GM18498 (cell line): ENCODE data around the gene CENPF.
"Not testable (repeated sequence)": the region's sequence is repeated elsewhere in the genome, so short reads cannot be mapped to it uniquely, and the experiment has no call there.

ENCODE experiments used
- ATAC-seq: cut with Tn5 transposase; IDR thresholded peaks from one replicate; pipeline ENCODE4 v1.9.1; 2021; ENCODE audit warnings: mild to moderate bottlenecking, moderate library complexity; ENCODE audit not compliant: unreplicated experiment

CENPF gene, protein sequence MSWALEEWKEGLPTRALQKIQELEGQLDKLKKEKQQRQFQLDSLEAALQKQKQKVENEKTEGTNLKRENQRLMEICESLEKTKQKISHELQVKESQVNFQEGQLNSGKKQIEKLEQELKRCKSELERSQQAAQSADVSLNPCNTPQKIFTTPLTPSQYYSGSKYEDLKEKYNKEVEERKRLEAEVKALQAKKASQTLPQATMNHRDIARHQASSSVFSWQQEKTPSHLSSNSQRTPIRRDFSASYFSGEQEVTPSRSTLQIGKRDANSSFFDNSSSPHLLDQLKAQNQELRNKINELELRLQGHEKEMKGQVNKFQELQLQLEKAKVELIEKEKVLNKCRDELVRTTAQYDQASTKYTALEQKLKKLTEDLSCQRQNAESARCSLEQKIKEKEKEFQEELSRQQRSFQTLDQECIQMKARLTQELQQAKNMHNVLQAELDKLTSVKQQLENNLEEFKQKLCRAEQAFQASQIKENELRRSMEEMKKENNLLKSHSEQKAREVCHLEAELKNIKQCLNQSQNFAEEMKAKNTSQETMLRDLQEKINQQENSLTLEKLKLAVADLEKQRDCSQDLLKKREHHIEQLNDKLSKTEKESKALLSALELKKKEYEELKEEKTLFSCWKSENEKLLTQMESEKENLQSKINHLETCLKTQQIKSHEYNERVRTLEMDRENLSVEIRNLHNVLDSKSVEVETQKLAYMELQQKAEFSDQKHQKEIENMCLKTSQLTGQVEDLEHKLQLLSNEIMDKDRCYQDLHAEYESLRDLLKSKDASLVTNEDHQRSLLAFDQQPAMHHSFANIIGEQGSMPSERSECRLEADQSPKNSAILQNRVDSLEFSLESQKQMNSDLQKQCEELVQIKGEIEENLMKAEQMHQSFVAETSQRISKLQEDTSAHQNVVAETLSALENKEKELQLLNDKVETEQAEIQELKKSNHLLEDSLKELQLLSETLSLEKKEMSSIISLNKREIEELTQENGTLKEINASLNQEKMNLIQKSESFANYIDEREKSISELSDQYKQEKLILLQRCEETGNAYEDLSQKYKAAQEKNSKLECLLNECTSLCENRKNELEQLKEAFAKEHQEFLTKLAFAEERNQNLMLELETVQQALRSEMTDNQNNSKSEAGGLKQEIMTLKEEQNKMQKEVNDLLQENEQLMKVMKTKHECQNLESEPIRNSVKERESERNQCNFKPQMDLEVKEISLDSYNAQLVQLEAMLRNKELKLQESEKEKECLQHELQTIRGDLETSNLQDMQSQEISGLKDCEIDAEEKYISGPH (N-terminal part only)

DNA sequence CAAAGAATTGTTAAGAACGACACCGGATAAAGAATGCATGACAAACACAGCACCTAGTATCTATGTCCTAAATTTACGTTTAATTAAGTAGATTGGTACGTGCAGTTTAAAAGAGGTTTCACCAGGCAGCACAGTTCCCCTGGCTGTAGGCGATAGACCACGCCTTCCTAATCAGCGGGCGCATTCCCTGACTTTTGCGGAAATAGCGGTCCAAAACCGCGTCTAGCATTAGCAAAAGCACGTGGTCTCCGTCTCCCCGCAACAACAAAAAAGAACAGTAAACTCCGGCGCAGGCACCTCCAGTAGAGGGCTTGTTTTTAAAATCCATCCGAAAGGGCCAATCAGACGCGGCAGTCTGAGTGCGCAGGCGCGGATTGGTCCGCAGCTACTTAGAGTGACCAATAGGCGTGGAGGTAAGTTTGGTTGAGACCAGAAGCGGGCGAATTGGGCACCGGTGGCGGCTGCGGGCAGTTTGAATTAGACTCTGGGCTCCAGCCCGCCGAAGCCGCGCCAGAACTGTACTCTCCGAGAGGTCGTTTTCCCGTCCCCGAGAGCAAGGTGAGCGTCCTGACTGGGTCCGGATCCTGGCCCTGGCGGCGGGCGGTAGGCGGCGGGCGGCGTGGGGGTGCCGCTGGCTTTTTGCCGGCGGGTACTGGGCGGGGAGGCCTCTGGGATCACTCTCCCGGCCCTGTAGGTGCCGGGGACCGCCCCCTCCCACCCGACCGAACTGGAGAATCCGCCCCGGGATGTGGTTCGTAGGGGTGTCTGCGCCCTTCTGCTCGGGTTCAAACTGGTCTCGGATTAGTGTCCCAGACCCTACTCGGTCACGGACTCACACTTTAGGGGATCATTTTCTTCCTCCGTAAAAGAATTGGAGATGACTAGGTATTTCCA, at the start of gene CENPF:
Gene CENPF (plus strand): TSS at position 432 of the 894 bp plus-strand sequence. CDS start 10,560 bp downstream, outside the sequence.
- ATAC-seq, result peak; percentile 98

DNA sequence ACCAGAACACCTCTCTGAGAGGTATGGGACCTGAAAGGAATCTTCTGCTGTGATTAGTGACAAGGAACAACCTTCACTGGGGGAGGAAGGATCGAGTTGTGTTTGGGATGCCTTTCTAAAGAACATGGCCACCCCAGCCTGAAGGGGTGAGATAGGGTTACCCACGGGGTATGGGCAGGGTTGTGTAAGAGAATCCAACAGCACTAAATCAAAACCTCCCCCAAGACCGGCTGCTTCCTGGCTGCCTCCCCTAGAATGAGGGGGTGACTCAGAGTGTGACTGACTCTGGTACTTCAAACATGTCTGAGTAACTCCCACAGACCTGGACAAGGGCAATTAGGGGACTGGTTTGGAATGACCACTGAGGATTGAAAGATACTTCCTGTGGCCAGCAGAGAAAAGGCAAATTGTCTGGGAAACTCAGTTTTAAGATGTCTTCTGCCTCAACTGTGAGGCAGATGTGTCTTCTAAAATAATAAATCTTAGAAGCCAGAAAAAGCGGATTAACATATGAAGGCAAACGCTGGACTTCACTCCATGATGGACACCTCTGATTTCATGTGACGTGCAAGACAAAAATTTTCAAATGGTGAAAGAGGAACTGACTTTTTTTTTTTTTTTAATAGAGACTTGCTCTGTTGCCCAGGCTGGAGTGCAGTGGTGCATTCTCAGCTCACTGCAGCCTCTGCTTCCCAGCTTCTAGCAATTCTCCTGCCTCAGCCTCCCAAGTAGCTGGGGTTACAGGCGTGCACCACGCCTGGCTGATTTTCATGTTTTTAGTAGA, 44.9 kb upstream of the CENPF start:
- ATAC-seq, result peak; percentile 59

DNA sequence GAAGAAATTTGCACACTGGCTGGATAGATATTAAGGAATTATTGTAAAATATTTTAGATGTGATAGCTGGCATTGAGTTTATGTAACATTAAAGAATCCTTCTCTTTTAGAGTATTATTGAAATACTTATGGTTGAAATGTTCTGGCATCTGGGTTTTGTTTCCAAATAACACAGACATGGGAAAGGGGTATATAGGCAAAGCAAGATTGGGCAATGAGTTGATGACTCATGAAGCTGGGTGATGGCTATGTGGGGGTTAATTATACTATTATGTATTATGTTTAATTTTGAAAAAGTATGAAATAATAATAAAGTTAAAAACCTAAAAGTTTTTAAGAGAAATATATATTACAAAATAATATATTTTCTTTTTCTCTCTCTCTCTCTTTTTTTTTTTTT, 39.1 kb upstream of the CENPF start:
- no peak for ATAC-seq

DNA sequence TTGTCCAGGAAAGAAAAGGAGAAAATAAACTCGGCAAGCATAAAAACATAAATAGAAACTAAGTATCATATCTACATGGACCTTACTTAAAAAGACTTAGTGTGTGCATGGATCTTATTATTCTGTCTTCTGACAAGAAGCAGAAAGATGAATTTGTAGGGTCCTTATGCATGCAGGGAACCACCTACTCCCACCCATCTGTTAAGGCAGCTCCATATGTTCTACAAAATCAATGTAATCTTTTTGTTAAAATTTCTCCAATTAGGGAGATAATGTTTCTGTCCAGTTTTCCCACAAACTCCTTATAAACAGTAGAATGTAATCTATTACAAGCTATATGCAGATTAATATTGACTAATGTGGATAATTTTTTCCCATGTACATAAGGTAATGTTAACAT, 37.7 kb upstream of the CENPF start:
- no peak for ATAC-seq

DNA sequence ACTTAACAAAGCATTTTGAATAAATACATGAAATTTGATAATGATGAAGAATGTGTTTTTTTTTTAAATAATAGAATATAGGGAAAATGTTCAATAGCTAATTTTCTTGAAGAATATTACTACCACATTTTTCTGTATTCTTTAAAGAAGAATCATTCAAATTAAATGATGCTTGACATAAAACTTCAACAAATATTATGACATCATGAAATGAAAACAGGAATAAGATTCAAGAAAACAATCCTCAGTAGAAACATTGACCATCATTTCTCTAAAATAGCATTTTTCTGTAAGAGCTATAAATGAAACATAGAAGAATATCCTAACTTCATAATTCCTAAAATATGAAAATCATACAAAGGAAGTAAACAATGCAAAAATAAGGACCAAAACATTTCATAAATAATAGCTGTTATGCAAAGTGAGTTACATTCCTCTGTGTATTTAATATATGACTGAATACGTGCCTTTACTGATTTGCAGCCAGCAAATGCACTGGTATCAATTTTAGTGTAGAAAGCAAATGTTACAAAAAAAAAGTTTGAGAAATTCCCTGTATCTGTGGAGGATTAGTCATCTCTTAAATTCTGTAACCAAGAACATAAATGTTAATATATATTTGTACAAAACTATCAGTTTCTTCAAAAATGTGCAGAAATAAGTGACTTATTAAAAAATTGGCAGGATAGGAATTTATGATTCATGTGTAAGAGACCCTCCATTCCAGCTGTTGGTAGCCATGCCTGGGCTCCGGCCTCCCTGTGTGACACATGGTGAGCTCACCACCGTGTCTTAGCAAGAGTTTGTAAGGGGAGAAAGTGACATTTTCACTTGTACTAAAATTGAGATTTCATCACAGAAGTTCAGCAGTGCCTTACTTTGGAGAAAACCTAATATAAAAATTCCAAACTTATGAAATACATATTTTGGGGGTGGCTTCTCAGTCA, 36.6 kb upstream of the CENPF start:
- no peak for ATAC-seq

DNA sequence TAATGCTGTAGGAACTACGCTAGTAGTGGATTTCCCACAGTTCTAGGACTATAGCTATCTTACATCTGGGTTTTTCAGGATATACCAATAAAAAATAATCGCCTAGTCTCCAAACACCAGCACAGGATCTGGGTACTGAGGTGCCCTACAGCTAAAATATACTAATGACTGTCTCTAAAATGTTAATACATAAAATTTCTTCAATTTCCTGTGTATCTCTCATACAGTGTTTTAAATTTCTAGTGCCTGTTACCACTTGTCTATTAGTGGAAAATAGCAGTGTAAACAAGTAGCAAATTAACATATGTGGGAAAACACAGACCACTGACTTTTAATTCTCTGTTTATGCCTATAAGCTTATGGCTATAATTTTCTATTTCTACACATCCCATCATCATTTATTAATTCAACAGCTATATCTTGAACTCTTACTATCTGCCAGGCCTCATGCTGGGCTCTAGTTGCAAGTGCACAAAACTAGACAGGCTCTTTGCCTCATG, 35.5 kb upstream of the CENPF start:
- ATAC-seq, result no peak

DNA sequence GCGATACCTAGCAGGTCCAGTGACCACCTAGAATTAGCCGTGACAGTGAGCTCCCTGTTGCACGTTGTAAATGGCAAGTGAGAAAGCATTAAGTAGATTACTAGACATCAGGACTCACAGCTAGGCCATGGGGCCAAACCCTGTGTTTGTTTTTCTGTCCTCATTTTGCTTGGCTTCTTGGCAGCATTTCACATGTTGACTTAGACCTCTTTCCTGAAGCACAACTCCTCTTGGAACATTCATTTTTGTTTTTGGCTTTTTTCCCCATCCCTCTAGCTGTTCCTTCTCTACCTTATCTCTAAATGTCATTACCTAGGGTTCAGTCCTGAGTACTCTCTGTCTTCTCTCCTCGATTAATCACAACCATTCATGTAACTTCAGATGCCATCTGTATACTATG, 34.7 kb upstream of the CENPF start:
- no peak for ATAC-seq

DNA sequence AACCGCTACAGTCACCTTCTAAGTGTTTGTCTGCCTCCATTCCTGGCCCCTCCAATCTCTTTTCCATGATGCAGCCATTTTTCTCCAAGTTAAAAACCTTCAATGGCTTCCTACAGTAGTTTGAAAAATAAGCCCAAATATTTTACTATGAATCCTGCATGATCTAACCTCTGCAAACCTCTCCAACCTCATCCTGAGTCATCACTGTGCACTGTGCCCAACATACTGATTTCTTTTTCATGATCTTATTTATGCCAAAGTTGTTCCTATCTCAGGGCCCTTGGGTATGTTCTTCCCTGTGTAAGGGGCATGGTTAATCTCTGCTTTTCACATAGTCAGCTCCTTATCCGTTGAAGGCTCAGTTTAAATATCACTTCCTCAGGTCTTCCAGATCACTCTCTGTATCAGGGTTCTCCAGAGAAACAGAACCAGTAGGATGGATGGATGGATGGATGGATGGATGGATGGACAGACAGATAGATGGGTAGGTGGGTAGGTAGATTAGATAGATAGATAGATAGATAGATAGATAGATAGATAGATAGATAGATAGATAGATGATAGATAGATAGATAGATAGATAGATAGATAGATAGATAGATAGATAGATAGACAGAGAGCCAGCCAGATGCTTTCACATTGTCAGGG, 33.5 kb upstream of the CENPF start:
- ATAC-seq, result no peak

DNA sequence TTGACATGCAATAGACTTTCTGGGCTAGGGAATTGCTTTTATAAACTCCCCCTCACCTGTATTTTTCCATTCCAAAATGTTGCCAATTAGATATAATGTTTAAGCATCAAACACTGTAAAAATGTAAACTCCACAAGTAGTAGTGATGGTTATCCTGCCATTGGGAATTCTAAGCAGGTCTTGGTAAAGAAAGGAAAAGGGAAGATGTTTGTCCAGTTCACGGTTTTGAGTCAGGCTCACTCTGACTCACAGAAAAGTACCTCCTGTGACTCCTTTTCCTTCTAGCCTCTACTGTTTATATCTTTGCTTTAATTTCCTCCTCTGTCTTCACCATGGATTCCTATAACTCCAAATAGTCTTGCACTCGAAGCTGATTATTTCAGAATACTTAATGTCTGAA, 32.6 kb upstream of the CENPF start:
- ATAC-seq, result no peak

DNA sequence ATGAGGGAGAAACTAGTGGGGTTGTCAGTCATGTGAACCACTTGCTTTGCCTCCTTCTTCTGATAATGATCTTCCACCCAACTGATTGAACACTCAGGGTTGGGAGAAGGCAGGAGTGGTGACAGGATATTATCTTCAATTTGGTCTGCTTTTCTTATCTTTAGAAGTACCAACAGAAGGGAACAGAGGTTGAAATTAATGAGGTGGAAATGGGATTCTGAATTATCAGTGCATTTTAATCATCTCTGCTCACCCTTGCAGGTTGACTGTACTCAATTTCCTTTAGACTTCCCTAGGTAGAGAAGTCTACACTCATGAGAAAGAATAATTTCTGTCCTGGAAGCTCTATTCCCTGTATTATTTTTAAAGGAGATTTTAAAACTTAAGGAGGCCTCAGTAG, 31.7 kb upstream of the CENPF start:
- ATAC-seq, result no peak

DNA sequence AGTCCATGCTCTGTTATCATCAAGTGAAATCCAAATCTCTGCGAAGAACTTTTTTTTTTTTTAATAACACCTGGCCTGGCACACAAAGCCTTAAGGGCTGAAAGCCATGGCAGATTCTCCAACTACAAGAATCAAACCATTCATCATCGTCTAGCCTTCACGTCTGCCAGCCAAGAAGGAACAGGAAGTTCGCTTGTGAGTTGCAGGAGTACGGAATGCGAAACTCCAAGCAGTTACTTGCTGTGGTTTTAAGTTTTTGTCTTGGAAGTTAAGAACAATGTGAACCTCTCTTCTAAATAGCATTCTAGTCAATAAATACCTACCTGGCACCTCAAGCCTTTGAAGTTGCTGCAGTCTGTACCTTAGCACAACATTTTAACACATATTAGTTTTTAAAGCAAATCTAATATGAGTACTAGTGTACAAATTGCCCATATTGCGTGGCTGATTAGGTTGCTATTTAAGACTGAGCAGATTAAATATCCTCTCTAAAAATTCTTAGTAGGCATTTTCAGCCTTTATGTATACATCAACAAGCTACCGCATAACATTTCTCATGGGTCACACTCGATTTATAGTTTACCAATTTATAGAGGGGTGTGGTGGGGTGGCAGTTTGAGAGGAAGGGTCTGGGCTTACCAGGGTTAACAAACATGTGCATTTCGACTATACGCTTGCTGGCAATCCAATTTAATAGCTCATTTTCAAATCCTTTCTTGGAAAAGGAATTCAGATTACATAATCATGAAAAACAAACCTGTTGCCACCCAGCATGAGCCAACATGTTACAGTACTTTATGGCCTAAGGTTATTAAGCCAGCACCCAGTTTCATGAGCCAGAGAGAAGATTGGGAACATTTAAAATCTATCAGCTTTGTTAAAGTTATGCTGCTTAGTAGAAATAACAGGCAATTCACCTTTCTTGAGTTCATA, 29.3 kb upstream of the CENPF start:
- ATAC-seq, result no peak

DNA sequence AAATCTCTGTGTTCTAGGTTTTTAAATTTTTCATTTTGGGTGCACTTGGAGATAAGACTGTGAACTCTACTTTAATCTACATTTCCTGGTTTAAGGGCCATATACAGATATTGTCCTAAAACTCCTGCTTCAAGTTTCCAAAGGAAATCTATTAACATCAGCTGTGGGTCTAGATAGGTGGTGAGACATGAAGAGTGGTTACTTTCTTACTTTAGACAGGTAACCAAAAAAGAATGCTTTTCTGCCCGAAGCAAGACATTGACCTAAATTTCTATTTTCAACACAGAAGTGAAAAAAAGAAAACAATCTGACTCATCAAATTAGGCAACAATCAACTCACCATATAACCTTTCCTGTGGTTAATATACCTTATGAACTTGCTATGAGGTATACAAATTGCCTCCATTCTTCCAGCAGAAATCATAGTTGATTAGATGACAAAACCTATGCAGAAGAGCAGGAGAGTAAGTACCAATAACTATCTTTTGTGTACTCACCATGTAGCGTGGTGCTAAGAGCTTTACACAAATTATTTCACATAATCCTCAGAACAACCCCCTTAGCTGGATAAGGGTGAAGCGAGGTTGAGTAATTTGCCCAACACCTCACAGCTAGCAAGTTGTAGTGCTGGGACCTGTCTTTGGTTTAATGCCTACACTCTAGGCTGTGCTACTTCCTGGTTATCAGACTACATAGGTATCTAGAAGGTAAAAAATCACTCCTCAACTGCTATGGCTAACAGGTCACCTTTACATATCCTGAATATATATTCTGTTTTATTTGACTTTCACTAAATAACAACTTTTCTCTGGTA, 28.2 kb upstream of the CENPF start:
- ATAC-seq, result no peak

DNA sequence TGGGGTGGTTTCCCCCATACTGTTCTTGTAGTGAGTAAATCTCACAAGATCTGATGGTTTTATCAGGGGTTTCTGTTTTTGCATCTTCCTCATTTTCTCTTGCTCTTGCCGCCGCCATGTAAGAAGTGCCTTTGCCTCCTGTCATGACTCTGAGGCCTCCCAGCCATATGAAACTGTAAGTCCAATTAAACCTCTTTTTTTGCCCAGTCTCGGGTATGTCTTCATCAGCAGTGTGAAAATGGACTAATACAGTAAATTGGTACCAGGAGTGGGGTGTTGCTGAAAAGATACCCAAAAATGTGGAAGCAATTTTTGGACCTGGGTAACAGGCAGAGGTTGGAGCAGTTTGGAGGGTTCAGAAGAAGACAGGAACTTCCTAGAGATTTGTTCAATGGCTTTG, 26.9 kb upstream of the CENPF start:
- ATAC-seq, result not testable (repeated sequence)

DNA sequence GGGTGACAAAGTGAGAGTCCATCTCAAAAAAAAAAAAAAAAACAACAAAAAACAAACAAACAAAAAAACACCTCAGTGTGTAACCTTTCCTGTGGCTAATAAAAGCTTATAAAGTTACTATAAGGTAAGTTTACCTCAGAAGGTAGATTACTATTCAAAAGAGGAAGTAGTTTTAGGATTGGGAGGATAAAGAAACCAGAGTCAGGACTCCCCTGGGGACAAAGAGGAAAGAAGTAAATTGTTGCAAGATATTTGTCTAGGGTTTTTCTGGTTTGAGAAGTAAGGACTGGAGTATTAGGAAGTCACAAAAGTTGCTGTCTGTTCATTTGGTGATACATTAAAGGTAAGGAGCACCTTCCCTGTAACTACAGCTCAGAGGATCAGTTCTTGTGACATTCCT, 23.8 kb upstream of the CENPF start:
- no peak for ATAC-seq

DNA sequence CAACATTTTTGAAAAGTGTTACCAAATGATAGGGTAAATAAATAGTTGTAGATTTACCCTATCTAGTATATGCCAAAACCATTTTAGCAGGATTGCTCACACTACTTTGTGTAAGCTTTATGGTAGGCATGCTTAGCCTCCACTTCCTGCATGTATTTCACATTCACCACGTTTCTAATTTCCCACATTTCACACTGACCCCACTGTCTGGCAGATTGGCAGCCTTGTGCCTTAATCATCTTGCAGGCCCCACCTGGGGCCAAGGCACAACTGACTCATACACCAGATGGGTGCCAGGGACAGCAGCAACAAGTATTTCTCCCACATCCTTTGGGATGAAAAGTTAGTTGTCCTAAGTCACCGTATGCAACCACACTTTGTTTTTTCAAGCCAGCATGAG, 21.2 kb upstream of the CENPF start:
- ATAC-seq, result no peak
